ENCODE results near the gene RRP1.
"Not testable (repeated sequence)": the region's sequence is repeated elsewhere in the genome, so short reads cannot be mapped to it uniquely, and the experiment has no call there.

The RRP1 gene

GRCh38 chr21:43813656-43813980, 24.2 kb downstream of the RRP1 start:
- no peak overlapping the region for H3K27ac Mint-ChIP-seq
- ATAC-seq = no peak
- H3K4me3 Mint-ChIP-seq = no peak overlapping the region
- no peaks in the 10 kb centered on the region for H3K27me3 Mint-ChIP-seq
- H3K9me3 Mint-ChIP-seq = peaks cover 2 to 3% of the 10 kb centered on the region in 2 donors
- no peak for DNase-seq
- H3K4me1 Mint-ChIP-seq = peaks cover 31% of the 10 kb centered on the region

GRCh38 chr21:43814215-43815106, 25.1 kb downstream of the RRP1 start:
- ATAC-seq = no peak
- Mint-ChIP-seq H3K4me1 (peaks cover 31% of the 10 kb centered on the region), H3K27me3 (no peaks in the 10 kb centered on the region), H3K4me3 (peak overlapping the region in 1 of 2 donors; percentile 18), H3K27ac (peak overlapping the region in 1 of 2 donors; percentile 68), H3K9me3 (peaks cover 5 to 9% of the 10 kb centered on the region in 2 donors)
- DNase-seq = no peak

DNA sequence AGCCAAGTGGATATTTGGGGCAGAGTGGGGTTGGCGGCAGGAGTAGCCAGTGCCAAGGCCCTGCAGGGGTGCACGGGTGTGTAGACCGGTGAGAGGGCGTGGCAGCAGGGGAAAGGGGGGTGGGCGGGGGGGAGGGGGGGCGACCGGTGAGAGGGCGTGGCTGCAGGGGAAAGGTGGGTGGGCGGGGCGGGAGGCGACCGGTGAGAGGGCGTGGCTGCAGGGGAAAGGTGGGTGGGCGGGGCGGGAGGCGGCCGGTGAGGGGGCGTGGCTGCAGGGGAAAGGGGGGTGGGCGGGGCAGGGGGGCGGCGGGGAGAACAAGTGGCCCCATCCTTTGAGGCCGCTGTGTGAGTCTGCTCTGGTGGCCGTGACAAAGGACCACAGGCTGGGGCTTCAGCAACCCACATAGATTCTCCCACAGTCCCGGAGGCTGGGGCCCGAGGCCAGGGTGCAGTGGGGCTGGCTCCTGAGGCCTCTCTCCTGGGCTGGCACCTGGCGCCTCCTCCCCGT, 25.8 kb downstream of the RRP1 start:
- peaks cover 31% of the 10 kb centered on the region for H3K4me1 Mint-ChIP-seq
- H3K27ac Mint-ChIP-seq = no peak overlapping the region
- no peak overlapping the region for H3K4me3 Mint-ChIP-seq
- H3K9me3 Mint-ChIP-seq = peaks cover 5 to 9% of the 10 kb centered on the region in 2 donors
- DNase-seq = no peak
- no peaks in the 10 kb centered on the region for H3K27me3 Mint-ChIP-seq
- ATAC-seq = no peak

- no peak for DNase-seq
- Mint-ChIP-seq H3K9me3 (peaks cover 5 to 9% of the 10 kb centered on the region in 2 donors), H3K4me1 (peaks cover 24% of the 10 kb centered on the region), H3K27me3 (no peaks in the 10 kb centered on the region), H3K4me3 (no peak overlapping the region), H3K27ac (no peak overlapping the region)
- ATAC-seq = no peak
Measured at GRCh38 chr21:43815991-43816390, 26.6 kb downstream of the RRP1 start.

DNA sequence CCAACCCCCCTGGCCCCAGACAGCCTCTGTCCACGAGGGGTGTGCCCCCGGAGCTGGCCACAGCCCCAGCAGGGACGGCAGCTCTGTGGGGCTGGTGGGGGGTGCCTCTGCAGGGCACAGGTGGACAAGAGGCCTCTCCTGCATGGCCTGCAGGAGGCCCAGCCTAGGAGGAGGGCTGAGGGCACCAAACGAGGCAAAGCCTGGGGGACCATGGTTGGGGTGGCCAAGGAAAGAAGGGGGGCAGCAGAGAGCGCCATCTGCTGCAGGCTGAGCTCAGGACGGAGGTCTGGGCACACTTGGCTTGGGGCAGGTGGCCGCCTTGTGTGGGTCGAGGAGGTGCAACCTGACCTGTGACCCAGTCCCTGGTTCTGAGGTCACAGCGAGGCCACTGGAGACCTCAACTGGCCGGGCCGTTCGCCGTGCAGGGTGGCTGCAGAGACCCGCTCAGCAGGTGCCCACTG, 27.3 kb downstream of the RRP1 start:
- H3K27me3 Mint-ChIP-seq = no peaks in the 10 kb centered on the region
- H3K4me1 Mint-ChIP-seq = peaks cover 22% of the 10 kb centered on the region
- peak overlapping the region in 1 of 2 donors; percentile 27 for H3K27ac Mint-ChIP-seq
- DNase-seq (no peak), ATAC-seq (no peak)
- H3K4me3 Mint-ChIP-seq = no peak overlapping the region
- peaks cover 5 to 9% of the 10 kb centered on the region in 2 donors for H3K9me3 Mint-ChIP-seq

GRCh38 chr21:43817157-43818086, 28.0 kb downstream of the RRP1 start:
- Mint-ChIP-seq H3K4me3 (no peak overlapping the region), H3K4me1 (peaks cover 18% of the 10 kb centered on the region), H3K27ac (no peak overlapping the region), H3K9me3 (peaks cover 5 to 9% of the 10 kb centered on the region in 2 donors), H3K27me3 (no peaks in the 10 kb centered on the region)
- ATAC-seq = peak; percentile 8
- DNase-seq = no peak

DNA sequence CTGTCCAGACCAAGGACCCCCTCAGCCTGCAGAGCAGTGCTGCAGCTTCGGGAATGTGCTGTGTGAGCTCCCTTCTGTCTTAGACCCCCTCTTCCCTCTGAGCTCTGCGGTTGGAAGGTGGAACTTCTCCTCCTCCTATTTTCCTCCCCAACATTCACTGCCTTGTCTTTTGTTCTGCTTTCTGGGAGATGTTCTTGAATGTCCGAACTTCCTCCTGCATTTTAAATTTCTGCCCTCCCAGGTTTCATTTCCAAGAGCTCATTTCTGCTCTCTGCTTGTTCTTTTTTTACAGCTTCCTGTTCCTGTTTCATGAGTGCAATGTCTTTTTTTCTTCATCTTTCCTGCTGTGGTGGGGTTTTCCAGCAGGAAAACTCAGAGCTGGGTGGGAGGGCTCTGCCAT, 29.3 kb downstream of the RRP1 start:
- Mint-ChIP-seq H3K4me3 (no peak overlapping the region), H3K4me1 (peaks cover 14% of the 10 kb centered on the region), H3K9me3 (peaks cover 5 to 9% of the 10 kb centered on the region in 2 donors), H3K27me3 (no peaks in the 10 kb centered on the region), H3K27ac (peak overlapping the region in 1 of 2 donors; percentile 54)
- DNase-seq = no peak
- no peak for ATAC-seq

DNA sequence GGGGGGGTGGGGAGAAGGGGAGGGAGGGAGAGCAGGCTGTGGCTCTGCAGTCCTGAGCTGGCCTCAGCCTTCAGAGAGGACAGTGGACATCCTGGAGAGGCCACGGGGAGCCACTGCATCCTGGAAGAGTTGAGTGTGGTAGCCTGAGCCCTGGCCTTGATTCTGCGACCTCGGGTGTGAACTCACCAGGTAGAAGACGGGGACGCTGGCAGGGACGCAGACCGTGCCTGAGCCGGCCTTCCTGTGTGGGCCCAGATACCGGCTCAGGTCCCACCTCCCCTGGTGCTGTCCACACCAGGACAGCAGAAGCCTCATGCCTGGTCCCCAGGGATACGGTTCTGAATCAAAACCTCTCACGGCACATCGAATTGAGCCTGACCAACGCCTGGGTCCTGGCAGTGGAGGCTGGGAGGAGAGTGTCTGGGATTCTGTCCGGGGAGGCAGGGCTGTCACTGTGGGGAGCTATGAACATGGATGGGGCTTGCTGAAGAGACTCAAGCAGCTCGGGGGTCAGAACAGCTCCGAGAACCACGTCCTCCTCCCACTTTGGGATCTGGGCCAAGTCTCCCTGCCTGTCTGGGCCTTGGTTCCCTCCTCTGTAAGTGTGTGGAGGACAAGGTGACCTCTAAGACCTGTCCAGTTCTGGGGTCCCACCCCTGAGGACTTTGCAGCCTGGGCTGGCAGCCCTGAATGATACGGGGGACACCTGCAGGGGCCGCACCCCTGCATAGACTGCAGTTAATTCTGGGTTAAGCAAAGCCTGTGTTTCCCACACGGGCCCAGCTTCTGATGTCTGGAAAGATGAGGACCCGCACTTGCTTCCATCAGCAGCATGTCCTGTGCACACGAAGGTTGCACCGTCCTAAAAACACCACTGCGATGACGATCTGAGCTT, 30.4 kb downstream of the RRP1 start:
- Mint-ChIP-seq H3K27me3 (no peaks in the 10 kb centered on the region), H3K9me3 (peaks cover 5 to 9% of the 10 kb centered on the region in 2 donors), H3K4me3 (no peak overlapping the region), H3K4me1 (peaks cover 8% of the 10 kb centered on the region), H3K27ac (no peak overlapping the region)
- DNase-seq (no peak), ATAC-seq (no peak)

DNA sequence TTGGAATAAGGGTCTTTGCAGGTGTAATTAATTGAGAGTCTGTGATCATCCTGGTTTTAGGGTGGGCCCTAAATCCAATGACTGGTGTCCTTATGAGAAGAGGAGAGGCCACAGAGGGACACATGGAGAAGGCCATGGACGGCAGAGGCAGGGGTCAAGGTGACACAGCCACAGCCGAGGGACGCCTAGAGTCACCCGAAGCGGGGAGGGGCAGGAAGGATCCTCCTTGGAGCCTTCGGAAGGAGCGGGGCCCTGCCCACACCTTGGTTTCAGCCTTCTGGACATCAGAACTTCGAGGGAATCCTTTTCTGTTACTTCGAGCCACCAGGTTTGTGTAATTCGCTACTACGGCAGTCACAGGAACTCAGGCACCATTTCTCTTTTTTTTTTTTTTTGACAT, 31.1 kb downstream of the RRP1 start:
- Mint-ChIP-seq H3K27ac (no peak overlapping the region), H3K9me3 (peaks cover 5 to 9% of the 10 kb centered on the region in 2 donors)
- DNase-seq = no peak

GRCh38 chr21:43822166-43822565, 32.8 kb downstream of the RRP1 start:
- not testable (repeated sequence) for H3K9me3 Mint-ChIP-seq, H3K4me1 Mint-ChIP-seq, H3K4me3 Mint-ChIP-seq, H3K27me3 Mint-ChIP-seq, ATAC-seq, DNase-seq
- H3K27ac Mint-ChIP-seq = peak overlapping the region in 1 of 2 donors; percentile 27

More for the DNA sequence above, 31.1 kb downstream of the RRP1 start:
- H3K4me1 Mint-ChIP-seq = peaks cover 4% of the 10 kb centered on the region
- ATAC-seq = no peak
- no peaks in the 10 kb centered on the region for H3K27me3 Mint-ChIP-seq
- H3K4me3 Mint-ChIP-seq = no peak overlapping the region

- H3K27ac Mint-ChIP-seq, H3K27me3 Mint-ChIP-seq, ATAC-seq, H3K4me3 Mint-ChIP-seq, DNase-seq, H3K4me1 Mint-ChIP-seq, H3K9me3 Mint-ChIP-seq: not testable (repeated sequence)
Measured at GRCh38 chr21:43822741-43823140, 33.4 kb downstream of the RRP1 start.

- Mint-ChIP-seq H3K4me1 (no peaks in the 10 kb centered on the region), H3K4me3 (no peak overlapping the region), H3K27ac (no peak overlapping the region), H3K27me3 (peaks cover 15% of the 10 kb centered on the region), H3K9me3 (no peaks in the 10 kb centered on the region)
- no peak for ATAC-seq
- no peak for DNase-seq
Measured at GRCh38 chr21:43824333-43825241, 35.2 kb downstream of the RRP1 start.

DNA sequence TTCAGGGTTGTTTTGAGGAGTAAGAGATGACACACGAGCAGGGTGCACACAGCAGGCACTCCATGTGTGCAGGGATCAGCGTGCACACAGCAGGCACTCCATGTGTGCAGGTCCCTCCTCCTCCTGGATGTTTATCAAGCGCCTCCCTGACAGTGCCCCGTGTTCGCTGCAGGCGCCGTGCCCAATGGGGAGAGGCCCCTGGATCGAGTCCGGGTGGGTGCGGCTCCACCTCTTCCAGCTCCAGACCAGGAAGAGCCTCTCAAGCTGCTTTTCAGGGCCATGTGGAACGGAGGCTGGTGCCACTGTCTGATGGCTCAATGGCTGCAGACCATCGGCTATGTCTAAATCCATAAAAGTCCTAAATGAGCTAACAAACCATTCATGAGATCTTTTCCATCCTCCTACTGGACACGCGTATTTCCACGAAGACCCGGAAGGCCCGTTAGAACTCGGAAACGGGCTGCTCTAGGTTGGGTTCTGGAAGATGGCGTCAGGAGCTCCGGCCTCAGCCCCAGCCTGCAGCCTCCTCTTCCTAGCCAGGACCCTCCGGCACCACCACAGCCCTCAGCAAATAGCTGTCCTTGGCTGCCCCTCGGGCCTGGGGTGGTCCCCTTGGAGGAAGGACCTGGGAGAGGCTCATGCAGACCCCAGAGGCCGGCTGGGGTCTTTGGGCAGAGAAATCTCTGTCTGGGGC, 36.0 kb downstream of the RRP1 start:
- no peak overlapping the region for H3K27ac Mint-ChIP-seq
- ATAC-seq = no peak
- no peaks in the 10 kb centered on the region for H3K4me1 Mint-ChIP-seq
- H3K4me3 Mint-ChIP-seq = no peak overlapping the region
- H3K9me3 Mint-ChIP-seq = no peaks in the 10 kb centered on the region
- peaks cover 23% of the 10 kb centered on the region for H3K27me3 Mint-ChIP-seq
- DNase-seq = no peak
